ENCODE data around the gene ARFGEF3.

Gene ARFGEF3

GRCh38 chr6:138310821-138311220, 149.1 kb downstream of the ARFGEF3 start:
- Histone ChIP-seq H3K4me3 (ENCODE audit: insufficient read depth, low read depth, low read length, poor library complexity, severe bottlenecking) (no peak overlapping the region), H3K27me3 (replicated peaks; ENCODE audit: control insufficient read depth, insufficient read depth, low read length, poor library complexity, severe bottlenecking) (no peaks in the 10 kb centered on the region), H3K4me1 (ENCODE audit: control insufficient read depth, insufficient read depth, low read length, poor library complexity, severe bottlenecking) (no peaks in the 10 kb centered on the region), H3K9me3 (ENCODE audit: control insufficient read depth, low read length) (no peaks in the 10 kb centered on the region), H3K27ac (ENCODE audit: insufficient read depth, low read length, poor library complexity, severe bottlenecking) (no peak overlapping the region), H3K36me3 (ENCODE audit: control insufficient read depth, insufficient read depth, low read length) (no peaks in the 10 kb centered on the region)
- no peak for DNase-seq

GRCh38 chr6:138311268-138311667, 149.5 kb downstream of the ARFGEF3 start:
- H3K4me3 ChIP-seq (ENCODE audit: insufficient read depth, low read depth, low read length, poor library complexity, severe bottlenecking), result no peak overlapping the region

GRCh38 chr6:138318741-138319375, 157.1 kb downstream of the ARFGEF3 start:
- H3K36me3 ChIP-seq (ENCODE audit: control insufficient read depth, insufficient read depth, low read length), result no peaks in the 10 kb centered on the region
- no peak for DNase-seq
- no peak overlapping the region for H3K4me3 ChIP-seq (ENCODE audit: insufficient read depth, low read depth, low read length, poor library complexity, severe bottlenecking)
- no peaks in the 10 kb centered on the region for H3K4me1 ChIP-seq (ENCODE audit: control insufficient read depth, insufficient read depth, low read length, poor library complexity, severe bottlenecking)
- no peaks in the 10 kb centered on the region for H3K9me3 ChIP-seq (ENCODE audit: control insufficient read depth, low read length)
- no peak overlapping the region for H3K27ac ChIP-seq (ENCODE audit: insufficient read depth, low read length, poor library complexity, severe bottlenecking)
- H3K27me3 ChIP-seq (replicated peaks; ENCODE audit: control insufficient read depth, insufficient read depth, low read length, poor library complexity, severe bottlenecking), result peaks cover 5% of the 10 kb centered on the region

More at GRCh38 chr6:138311268-138311667, 149.5 kb downstream of the ARFGEF3 start:
- Histone ChIP-seq H3K27me3 (replicated peaks; ENCODE audit: control insufficient read depth, insufficient read depth, low read length, poor library complexity, severe bottlenecking) (no peaks in the 10 kb centered on the region), H3K9me3 (ENCODE audit: control insufficient read depth, low read length) (no peaks in the 10 kb centered on the region), H3K4me1 (ENCODE audit: control insufficient read depth, insufficient read depth, low read length, poor library complexity, severe bottlenecking) (no peaks in the 10 kb centered on the region), H3K27ac (ENCODE audit: insufficient read depth, low read length, poor library complexity, severe bottlenecking) (no peak overlapping the region), H3K36me3 (ENCODE audit: control insufficient read depth, insufficient read depth, low read length) (no peaks in the 10 kb centered on the region)
- no peak for DNase-seq

- no peak overlapping the region for H3K4me3 ChIP-seq (ENCODE audit: insufficient read depth, low read depth, low read length, poor library complexity, severe bottlenecking)
- H3K27ac ChIP-seq (ENCODE audit: insufficient read depth, low read length, poor library complexity, severe bottlenecking), result no peak overlapping the region
- peaks cover 5% of the 10 kb centered on the region for H3K27me3 ChIP-seq (replicated peaks; ENCODE audit: control insufficient read depth, insufficient read depth, low read length, poor library complexity, severe bottlenecking)
- H3K36me3 ChIP-seq (ENCODE audit: control insufficient read depth, insufficient read depth, low read length), result no peaks in the 10 kb centered on the region
- H3K4me1 ChIP-seq (ENCODE audit: control insufficient read depth, insufficient read depth, low read length, poor library complexity, severe bottlenecking), result no peaks in the 10 kb centered on the region
- H3K9me3 ChIP-seq (ENCODE audit: control insufficient read depth, low read length), result no peaks in the 10 kb centered on the region
- DNase-seq, result no peak
Observed at GRCh38 chr6:138321934-138322333, 160.2 kb downstream of the ARFGEF3 start.

GRCh38 chr6:138323821-138324220, 162.1 kb downstream of the ARFGEF3 start:
- Histone ChIP-seq H3K4me3 (ENCODE audit: insufficient read depth, low read depth, low read length, poor library complexity, severe bottlenecking) (no peak overlapping the region), H3K27ac (ENCODE audit: insufficient read depth, low read length, poor library complexity, severe bottlenecking) (no peak overlapping the region), H3K36me3 (ENCODE audit: control insufficient read depth, insufficient read depth, low read length) (no peaks in the 10 kb centered on the region), H3K4me1 (ENCODE audit: control insufficient read depth, insufficient read depth, low read length, poor library complexity, severe bottlenecking) (no peaks in the 10 kb centered on the region), H3K9me3 (ENCODE audit: control insufficient read depth, low read length) (no peaks in the 10 kb centered on the region), H3K27me3 (replicated peaks; ENCODE audit: control insufficient read depth, insufficient read depth, low read length, poor library complexity, severe bottlenecking) (peaks cover 5% of the 10 kb centered on the region)
- no peak for DNase-seq

GRCh38 chr6:138328210-138328609, 166.5 kb downstream of the ARFGEF3 start:
- Histone ChIP-seq H3K4me3 (ENCODE audit: insufficient read depth, low read depth, low read length, poor library complexity, severe bottlenecking) (no peak overlapping the region), H3K36me3 (ENCODE audit: control insufficient read depth, insufficient read depth, low read length) (no peaks in the 10 kb centered on the region), H3K9me3 (ENCODE audit: control insufficient read depth, low read length) (no peaks in the 10 kb centered on the region), H3K27ac (ENCODE audit: insufficient read depth, low read length, poor library complexity, severe bottlenecking) (no peak overlapping the region), H3K4me1 (ENCODE audit: control insufficient read depth, insufficient read depth, low read length, poor library complexity, severe bottlenecking) (no peaks in the 10 kb centered on the region), H3K27me3 (replicated peaks; ENCODE audit: control insufficient read depth, insufficient read depth, low read length, poor library complexity, severe bottlenecking) (no peaks in the 10 kb centered on the region)
- DNase-seq, result no peak

GRCh38 chr6:138330763-138331162, 169.0 kb downstream of the ARFGEF3 start:
- no peaks in the 10 kb centered on the region for H3K27me3 ChIP-seq (replicated peaks; ENCODE audit: control insufficient read depth, insufficient read depth, low read length, poor library complexity, severe bottlenecking)
- DNase-seq, result no peak
- no peaks in the 10 kb centered on the region for H3K9me3 ChIP-seq (ENCODE audit: control insufficient read depth, low read length)
- no peak overlapping the region for H3K4me3 ChIP-seq (ENCODE audit: insufficient read depth, low read depth, low read length, poor library complexity, severe bottlenecking)
- no peaks in the 10 kb centered on the region for H3K4me1 ChIP-seq (ENCODE audit: control insufficient read depth, insufficient read depth, low read length, poor library complexity, severe bottlenecking)
- no peaks in the 10 kb centered on the region for H3K36me3 ChIP-seq (ENCODE audit: control insufficient read depth, insufficient read depth, low read length)
- no peak overlapping the region for H3K27ac ChIP-seq (ENCODE audit: insufficient read depth, low read length, poor library complexity, severe bottlenecking)

GRCh38 chr6:138331444-138331843, 169.7 kb downstream of the ARFGEF3 start:
- Histone ChIP-seq H3K36me3 (ENCODE audit: control insufficient read depth, insufficient read depth, low read length) (no peaks in the 10 kb centered on the region), H3K9me3 (ENCODE audit: control insufficient read depth, low read length) (no peaks in the 10 kb centered on the region), H3K4me1 (ENCODE audit: control insufficient read depth, insufficient read depth, low read length, poor library complexity, severe bottlenecking) (no peaks in the 10 kb centered on the region), H3K27me3 (replicated peaks; ENCODE audit: control insufficient read depth, insufficient read depth, low read length, poor library complexity, severe bottlenecking) (no peaks in the 10 kb centered on the region), H3K27ac (ENCODE audit: insufficient read depth, low read length, poor library complexity, severe bottlenecking) (no peak overlapping the region), H3K4me3 (ENCODE audit: insufficient read depth, low read depth, low read length, poor library complexity, severe bottlenecking) (no peak overlapping the region)
- no peak for DNase-seq

GRCh38 chr6:138331984-138332383, 170.2 kb downstream of the ARFGEF3 start:
- Histone ChIP-seq H3K36me3 (ENCODE audit: control insufficient read depth, insufficient read depth, low read length) (no peaks in the 10 kb centered on the region), H3K27me3 (replicated peaks; ENCODE audit: control insufficient read depth, insufficient read depth, low read length, poor library complexity, severe bottlenecking) (no peaks in the 10 kb centered on the region), H3K27ac (ENCODE audit: insufficient read depth, low read length, poor library complexity, severe bottlenecking) (no peak overlapping the region), H3K4me3 (ENCODE audit: insufficient read depth, low read depth, low read length, poor library complexity, severe bottlenecking) (no peak overlapping the region), H3K4me1 (ENCODE audit: control insufficient read depth, insufficient read depth, low read length, poor library complexity, severe bottlenecking) (no peaks in the 10 kb centered on the region), H3K9me3 (ENCODE audit: control insufficient read depth, low read length) (no peaks in the 10 kb centered on the region)
- DNase-seq, result no peak

GRCh38 chr6:138334000-138334399, 172.3 kb downstream of the ARFGEF3 start:
- no peak for DNase-seq
- Histone ChIP-seq H3K9me3 (ENCODE audit: control insufficient read depth, low read length) (no peaks in the 10 kb centered on the region), H3K27ac (ENCODE audit: insufficient read depth, low read length, poor library complexity, severe bottlenecking) (no peak overlapping the region), H3K27me3 (replicated peaks; ENCODE audit: control insufficient read depth, insufficient read depth, low read length, poor library complexity, severe bottlenecking) (no peaks in the 10 kb centered on the region), H3K4me3 (ENCODE audit: insufficient read depth, low read depth, low read length, poor library complexity, severe bottlenecking) (no peak overlapping the region), H3K4me1 (ENCODE audit: control insufficient read depth, insufficient read depth, low read length, poor library complexity, severe bottlenecking) (no peaks in the 10 kb centered on the region), H3K36me3 (ENCODE audit: control insufficient read depth, insufficient read depth, low read length) (no peaks in the 10 kb centered on the region)
